Keratinocyte (primary cell): ENCODE measurements around the gene NACAD. TPM values are rescaled to one million over a fixed set of nuclear protein-coding genes. Genes with fewer than 3 reads are reported as not detected.

Experiments
- DNase-seq: peaks from one replicate; pipeline ENCODE4 v3.0.0-alpha.2; 2011; ENCODE audit warnings: low read depth, missing footprints, low spot score
- FAIRE-seq: peaks from 2 replicates; lab custom pipeline; 2011; peaks lifted over from hg19 to GRCh38; lab: Jason Lieb, UNC
- H2AFZ ChIP-seq: 2 replicates; pipeline ENCODE4 v1.6.0; 2012; ENCODE audit warnings: low read length, control low read depth, inconsistent platforms; ENCODE audit not compliant: control insufficient read depth
- H3K27ac ChIP-seq: 2 replicates; pipeline ENCODE4 v1.5.1; 2011; ENCODE audit warnings: low read length; ENCODE audit not compliant: control insufficient read depth, insufficient read depth
- H3K27me3 ChIP-seq: 3 replicates; pipeline ENCODE4 v1.6.0; 2011; ENCODE audit warnings: low read length; ENCODE audit not compliant: control insufficient read depth, insufficient read depth; ENCODE audit errors: extremely low read depth
- H3K36me3 ChIP-seq, 2 experiments: 2 replicates in 1 of 2; 3 replicates in 1 of 2; pipeline ENCODE4 v1.5.1; 2011; ENCODE audit warnings: low read length in 2 of 2, mild to moderate bottlenecking in 1 of 2; ENCODE audit not compliant: control insufficient read depth in 2 of 2, insufficient read depth in 2 of 2; ENCODE audit errors: extremely low read depth in 1 of 2
- H3K4me1 ChIP-seq: 3 replicates; pipeline ENCODE4 v1.5.1; 2011; ENCODE audit warnings: low read length; ENCODE audit not compliant: control insufficient read depth, insufficient read depth; ENCODE audit errors: extremely low read depth
- H3K4me2 ChIP-seq: 3 replicates; pipeline ENCODE4 v1.6.0; 2011; ENCODE audit warnings: low read depth, low read length; ENCODE audit not compliant: control insufficient read depth, insufficient read depth; ENCODE audit errors: extremely low read depth
- H3K4me3 ChIP-seq, 3 experiments: fragments of 200-600 bp in 1 of 3; sonication (generic) in 1 of 3; 2 replicates in 2 of 3; 3 replicates in 1 of 3; pipeline ENCODE4 v1.5.1; 2011 to 2016; ENCODE audit warnings: low read length in 3 of 3, mild to moderate bottlenecking in 3 of 3, control low read depth in 2 of 3, inconsistent platforms in 1 of 3, low read depth in 1 of 3, mixed read lengths in 1 of 3, mixed run types in 1 of 3, moderate library complexity in 1 of 3; ENCODE audit not compliant: control insufficient read depth in 2 of 3, insufficient read depth in 2 of 3; ENCODE audit errors: extremely low read depth in 1 of 3
- H3K79me2 ChIP-seq: 2 replicates; pipeline ENCODE4 v1.6.0; 2012; ENCODE audit warnings: low read length; ENCODE audit not compliant: control insufficient read depth, insufficient read depth
- H3K9ac ChIP-seq: 3 replicates; pipeline ENCODE4 v1.6.0; 2011; ENCODE audit warnings: low read length; ENCODE audit not compliant: control insufficient read depth, insufficient read depth; ENCODE audit errors: extremely low read depth
- H3K9me1 ChIP-seq: 3 replicates; pipeline ENCODE4 v1.6.0; 2011; ENCODE audit warnings: low read length; ENCODE audit not compliant: control insufficient read depth, insufficient read depth; ENCODE audit errors: extremely low read depth
- H3K9me3 ChIP-seq: 2 replicates; pipeline ENCODE4 v1.5.1; 2012; ENCODE audit warnings: low read depth, low read length; ENCODE audit not compliant: control insufficient read depth
- H4K20me1 ChIP-seq: 3 replicates; pipeline ENCODE4 v1.6.0; 2011; ENCODE audit warnings: low read length; ENCODE audit not compliant: control insufficient read depth, insufficient read depth; ENCODE audit errors: extremely low read depth
- EZH2 ChIP-seq: IDR thresholded peaks from one replicate; pipeline ENCODE4 v1.6.1; 2012; ENCODE audit warnings: inconsistent platforms, mild to moderate bottlenecking, low read length, moderate library complexity
- dilution Hi-C: fragments of 300-500 bp; cut with MboI; formaldehyde crosslinking; loops from one replicate; pipeline ENCODE4 v1.7.0; 2020; ENCODE audit warnings: low sequenced_read_pairs; ENCODE audit not compliant: extremely low pct_ligation_motif_present
- polyA plus RNA-seq, 5 experiments: library from polyadenylated mRNA; depleted of rRNA in 3 of 5; stranded (reverse) in 3 of 5; stranded (forward) in 1 of 5; unstranded in 1 of 5; fragments of >200 nt; gene quantifications; 1 replicate in 1 of 5; 2 replicates in 3 of 5; 3 replicates in 1 of 5; pipeline versions ENCODE4 v1.2.1 to v1.2.3, GENCODE V29; 2011 to 2012; ENCODE audit warnings: missing spikeins in 2 of 5, low read depth in 1 of 5, low replicate concordance in 1 of 5
- TF ChIP-seq, protein P1 (sequence below), 3 experiments: IDR thresholded peaks in 1 of 3; conservative IDR thresholded peaks in 1 of 3; optimal IDR thresholded peaks in 1 of 3; 2 replicates in 2 of 3; 3 replicates in 1 of 3; pipeline versions ENCODE3 to v1.5.1; 2011; ENCODE audit warnings: low read length in 3 of 3, mild to moderate bottlenecking in 3 of 3, moderate library complexity in 2 of 3, control low read depth in 1 of 3, inconsistent platforms in 1 of 3; ENCODE audit not compliant: insufficient read depth in 2 of 3; ENCODE audit errors: extremely low read depth in 1 of 3

The NACAD gene
- polyA plus RNA-seq, 1 donor (not counting 4 experiments of a cell fraction or from before 2014, with no cell fraction given), result 0.14 TPM

DNA sequence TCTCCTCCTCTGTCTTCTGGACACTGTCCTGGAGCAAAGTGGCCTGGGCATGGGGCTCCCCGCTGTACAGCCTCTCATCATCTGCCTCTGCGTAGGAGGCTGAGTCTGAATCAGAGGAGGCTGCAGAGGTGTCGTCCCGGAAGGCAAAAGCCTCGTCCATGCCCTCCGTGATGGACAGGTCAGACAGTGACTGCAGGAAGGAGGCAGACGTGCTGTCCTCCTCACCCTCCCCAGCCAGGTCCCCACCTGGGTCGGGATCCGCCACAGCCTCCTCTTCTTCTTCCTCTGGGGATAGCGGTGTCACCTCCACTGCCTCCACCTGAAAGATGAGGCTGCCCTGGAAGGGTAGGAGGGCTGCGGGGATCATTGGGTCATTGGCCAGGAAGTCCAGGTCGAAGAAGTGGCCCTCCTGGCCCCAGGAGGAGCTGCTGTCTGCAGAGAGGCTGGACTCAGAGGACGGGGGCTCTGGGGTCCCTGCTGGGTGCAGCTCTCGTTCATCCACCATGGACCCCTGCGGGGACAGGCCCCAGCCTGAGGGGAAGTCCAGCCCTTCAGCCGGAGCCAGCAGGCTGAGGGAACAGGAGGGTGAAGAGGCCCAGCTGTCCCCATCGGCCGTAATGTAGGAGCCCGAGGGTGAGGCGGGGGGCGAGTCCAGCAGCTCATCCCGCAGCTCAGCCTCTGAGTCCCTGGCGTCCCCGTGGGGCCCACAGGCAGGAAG lies 3.7 kb downstream of the NACAD start:
- Histone ChIP-seq H2AFZ (no peak overlapping the region), H3K4me2 (no peak overlapping the region), H3K4me3 (no peak overlapping the region), H3K36me3 (no peaks in the 10 kb centered on the region), H3K27me3 (no peaks in the 10 kb centered on the region), H3K9me1 (no peaks in the 10 kb centered on the region), H3K9me3 (no peaks in the 10 kb centered on the region), H3K4me1 (peaks cover 2% of the 10 kb centered on the region), H4K20me1 (peaks cover 3% of the 10 kb centered on the region), H3K79me2 (no peaks in the 10 kb centered on the region), H3K9ac (no peak overlapping the region), H3K27ac (no peak overlapping the region)
- dilution Hi-C loops, result no loop called here
- FAIRE-seq (no peak), DNase-seq (no peak)
- TF ChIP-seq, protein P1, sequence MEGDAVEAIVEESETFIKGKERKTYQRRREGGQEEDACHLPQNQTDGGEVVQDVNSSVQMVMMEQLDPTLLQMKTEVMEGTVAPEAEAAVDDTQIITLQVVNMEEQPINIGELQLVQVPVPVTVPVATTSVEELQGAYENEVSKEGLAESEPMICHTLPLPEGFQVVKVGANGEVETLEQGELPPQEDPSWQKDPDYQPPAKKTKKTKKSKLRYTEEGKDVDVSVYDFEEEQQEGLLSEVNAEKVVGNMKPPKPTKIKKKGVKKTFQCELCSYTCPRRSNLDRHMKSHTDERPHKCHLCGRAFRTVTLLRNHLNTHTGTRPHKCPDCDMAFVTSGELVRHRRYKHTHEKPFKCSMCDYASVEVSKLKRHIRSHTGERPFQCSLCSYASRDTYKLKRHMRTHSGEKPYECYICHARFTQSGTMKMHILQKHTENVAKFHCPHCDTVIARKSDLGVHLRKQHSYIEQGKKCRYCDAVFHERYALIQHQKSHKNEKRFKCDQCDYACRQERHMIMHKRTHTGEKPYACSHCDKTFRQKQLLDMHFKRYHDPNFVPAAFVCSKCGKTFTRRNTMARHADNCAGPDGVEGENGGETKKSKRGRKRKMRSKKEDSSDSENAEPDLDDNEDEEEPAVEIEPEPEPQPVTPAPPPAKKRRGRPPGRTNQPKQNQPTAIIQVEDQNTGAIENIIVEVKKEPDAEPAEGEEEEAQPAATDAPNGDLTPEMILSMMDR (optimal IDR thresholded peaks at IDR 0.05 in 1 of 3, IDR thresholded peaks at IDR 0.05 in 1 of 3, conservative IDR thresholded peaks at IDR 0.05 in 1 of 3; ENCODE audit: extremely low read depth in 1 of 3, insufficient read depth in 2 of 3, low read length in 3 of 3), result no peak
- TF ChIP-seq EZH2, result no peak

DNA sequence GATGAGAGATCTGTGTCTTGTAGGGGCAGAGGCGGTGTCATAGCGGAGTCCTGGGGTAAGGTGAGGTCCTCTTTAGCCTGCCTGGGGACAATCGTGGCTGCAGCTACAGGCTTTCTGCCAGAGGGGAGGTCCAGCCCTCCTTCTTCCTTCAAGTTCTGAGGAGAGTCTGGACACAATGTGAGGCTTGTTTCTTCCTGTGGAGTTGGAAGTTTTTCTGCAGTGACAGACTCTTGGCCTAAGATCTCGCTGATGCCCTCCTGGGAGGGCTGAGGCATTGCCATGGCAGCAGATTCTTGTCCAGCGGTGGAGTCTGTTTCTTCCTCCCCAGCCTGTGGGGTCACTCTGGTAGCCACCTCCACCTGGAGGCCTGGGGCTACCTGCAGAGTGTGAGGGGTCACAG lies 4.4 kb downstream of the NACAD start:
- DNase-seq, result no peak
- FAIRE-seq, result no peak
- peaks cover 2% of the 10 kb centered on the region for H3K4me1 ChIP-seq
- no peak overlapping the region for H3K4me3 ChIP-seq
- TF ChIP-seq EZH2, result no peak
- TF ChIP-seq, protein P1 (optimal IDR thresholded peaks at IDR 0.05 in 1 of 3, IDR thresholded peaks at IDR 0.05 in 1 of 3, conservative IDR thresholded peaks at IDR 0.05 in 1 of 3; ENCODE audit: extremely low read depth in 1 of 3, insufficient read depth in 2 of 3, low read length in 3 of 3), result no peak
- no peaks in the 10 kb centered on the region for H3K36me3 ChIP-seq
- peaks cover 3% of the 10 kb centered on the region for H4K20me1 ChIP-seq
- no peaks in the 10 kb centered on the region for H3K79me2 ChIP-seq
- no peaks in the 10 kb centered on the region for H3K9me1 ChIP-seq
- no peak overlapping the region for H3K4me2 ChIP-seq
- H3K27ac ChIP-seq, result no peak overlapping the region
- H3K27me3 ChIP-seq, result no peaks in the 10 kb centered on the region
- H3K9me3 ChIP-seq, result no peaks in the 10 kb centered on the region
- dilution Hi-C loops, result no loop called here
- H2AFZ ChIP-seq, result no peak overlapping the region
- H3K9ac ChIP-seq, result no peak overlapping the region
